ENCODE results near the gene PRKCH.
A peak's percentile ranks its signal among the peaks of the same experiment; 100 is the strongest.

The PRKCH gene

DNA sequence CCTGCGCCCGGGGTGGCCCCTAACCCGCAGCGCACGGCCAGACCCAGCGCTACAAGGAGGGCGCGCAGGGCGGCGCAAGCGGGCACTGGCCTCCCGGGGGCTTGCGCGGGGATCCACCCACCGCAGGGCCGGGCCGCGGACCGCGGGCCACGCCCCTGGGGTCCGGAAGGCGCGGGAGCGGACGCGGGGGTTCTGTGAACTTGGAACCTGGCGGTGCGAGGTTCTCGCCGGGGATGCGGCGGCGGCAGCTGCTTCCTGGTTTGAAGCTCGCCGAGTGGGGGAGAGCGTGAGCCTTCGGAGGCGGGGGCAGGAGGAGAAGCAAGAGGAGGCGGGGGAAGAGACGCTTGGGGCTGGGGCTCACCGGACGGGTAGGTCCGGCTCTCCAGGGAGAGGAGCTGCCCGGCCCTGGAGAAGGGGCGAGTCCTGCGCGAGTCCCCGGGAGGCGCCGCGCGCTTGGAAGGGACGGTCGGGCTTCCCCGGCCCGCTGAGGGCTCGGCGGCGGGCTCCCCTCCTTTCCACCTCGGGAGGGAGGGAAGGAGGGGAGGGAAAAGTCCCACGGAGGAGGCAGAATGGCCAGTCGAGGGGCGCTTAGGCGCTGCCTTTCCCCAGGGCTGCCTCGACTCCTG, at the start of gene PRKCH:
PRKCH (plus strand) TSS at position 195 of the 626 bp plus-strand sequence. CDS start 523 bp downstream, outside the sequence.
- peak; percentile 68 to 70 for DNase-seq (ENCODE audit: low read depth in 1 of 2, low spot score in 1 of 2)

DNA sequence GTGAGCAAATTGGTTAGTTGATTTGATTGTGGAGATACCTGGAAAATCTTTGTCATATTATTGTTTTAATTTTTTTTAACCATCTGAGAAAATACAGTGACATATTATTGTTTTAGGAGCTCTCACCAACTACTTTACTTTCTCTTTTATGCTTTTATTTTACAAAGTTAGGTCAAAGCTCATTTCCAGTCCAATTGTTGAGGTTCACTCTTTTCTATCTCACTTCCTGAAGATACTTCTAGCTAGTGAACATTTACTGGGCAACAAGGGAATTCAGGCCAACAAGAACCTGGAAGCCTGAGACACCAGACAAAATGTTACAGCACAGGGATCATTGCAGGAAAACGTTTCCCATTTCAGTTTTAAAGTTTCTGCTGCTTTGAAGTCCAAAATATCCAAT, 44.1 kb upstream of the PRKCH start:
- DNase-seq (ENCODE audit: low read depth in 1 of 2, low spot score in 1 of 2): no peak

DNA sequence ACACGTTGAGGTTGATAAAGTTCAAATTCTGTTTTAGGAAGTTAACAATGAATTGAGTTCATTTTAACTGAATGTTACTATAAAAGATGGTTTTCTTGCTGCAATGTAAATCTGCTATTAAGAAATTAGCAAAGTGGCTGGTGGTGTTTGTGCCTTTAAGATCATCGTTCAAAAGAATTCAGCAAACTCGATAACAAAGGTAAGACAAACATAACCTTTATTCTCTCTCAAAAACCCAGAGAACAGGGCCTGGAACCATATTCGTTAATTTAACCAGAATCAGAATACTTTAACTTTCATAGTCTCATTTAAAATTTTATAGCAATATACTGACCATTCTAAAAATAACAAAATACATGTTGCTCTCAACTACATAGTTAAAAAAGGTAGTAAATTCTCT, 43.6 kb upstream of the PRKCH start:
- DNase-seq (ENCODE audit: low read depth in 1 of 2, low spot score in 1 of 2): no peak

DNA sequence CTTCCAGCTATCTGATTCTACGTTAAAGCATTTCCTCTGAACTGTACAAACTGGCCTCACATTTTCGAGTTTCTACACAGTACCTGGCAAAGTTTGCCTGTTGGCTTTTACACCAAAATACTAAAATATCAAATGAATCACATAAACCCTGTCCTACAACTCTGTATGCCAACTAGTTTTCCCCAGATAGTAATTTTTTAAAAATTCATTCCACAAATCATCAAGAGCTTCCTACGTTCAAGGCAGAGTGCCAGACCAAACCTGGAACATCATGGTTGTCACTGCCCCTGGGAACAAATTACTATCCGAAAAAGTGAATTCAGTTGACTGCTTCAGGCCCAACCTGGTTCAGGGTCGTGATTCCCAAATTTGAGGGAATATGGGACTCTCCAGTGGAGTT, 42.3 kb upstream of the PRKCH start:
- no peak for DNase-seq (ENCODE audit: low read depth in 1 of 2, low spot score in 1 of 2)

DNA sequence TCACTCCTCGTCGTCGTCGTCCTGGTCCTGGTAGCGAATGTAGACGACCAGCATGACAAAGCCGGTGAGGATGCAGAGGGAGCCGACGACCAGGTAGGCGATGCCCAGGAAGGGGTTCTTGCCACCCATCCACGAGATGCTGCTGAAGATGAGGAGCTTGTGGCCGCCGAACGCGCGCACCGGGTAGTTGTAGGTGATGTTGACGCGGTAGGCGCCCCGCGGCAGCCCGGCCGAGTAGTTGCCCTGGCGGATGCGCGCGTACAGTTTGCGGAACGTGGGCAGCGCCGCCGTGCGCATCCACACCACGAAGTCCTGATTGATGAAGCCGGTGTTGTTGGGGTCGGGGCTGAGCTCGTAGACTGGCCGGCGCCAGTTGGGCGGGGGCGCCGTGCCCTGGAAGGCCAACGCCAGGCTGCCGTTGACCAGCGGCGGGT, 41.3 kb upstream of the PRKCH start:
- DNase-seq (ENCODE audit: low read depth in 1 of 2, low spot score in 1 of 2): peak in 1 of 2 donors; percentile 34

DNA sequence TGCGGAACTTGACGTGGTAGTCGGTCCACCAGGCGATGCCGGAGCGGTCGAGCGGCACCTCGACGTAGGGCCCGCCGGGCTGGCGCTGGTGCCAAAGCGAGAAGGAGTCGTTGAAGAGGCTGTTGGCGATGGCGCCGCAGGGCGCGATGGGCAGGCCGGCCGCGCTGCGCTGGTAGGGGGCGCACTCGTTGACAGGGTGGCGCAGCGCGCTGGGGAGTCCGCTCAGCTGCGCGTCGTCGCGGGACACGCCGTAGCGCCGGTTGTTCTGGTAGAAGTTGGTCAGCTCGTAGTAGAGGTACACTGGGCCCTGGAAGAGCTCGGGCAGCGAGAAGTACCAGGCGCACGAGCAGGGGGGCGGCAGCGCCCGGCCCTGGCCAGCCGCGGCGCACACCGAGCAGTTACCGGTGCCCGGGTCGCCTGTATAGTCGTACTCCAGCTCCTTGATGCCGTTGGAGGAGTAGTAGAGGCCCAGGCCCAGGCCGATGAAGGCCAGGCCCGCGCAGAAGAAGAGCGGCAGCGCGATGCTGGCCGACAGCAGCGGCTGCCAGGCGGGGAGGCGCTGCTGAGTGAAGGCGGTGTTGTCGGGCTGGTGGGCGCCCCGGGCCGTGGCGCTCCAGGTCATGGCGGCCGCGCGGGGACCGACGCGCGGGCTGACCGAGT, 40.7 kb upstream of the PRKCH start:
- peak; percentile 68 to 75 for DNase-seq (ENCODE audit: low read depth in 1 of 2, low spot score in 1 of 2)

DNA sequence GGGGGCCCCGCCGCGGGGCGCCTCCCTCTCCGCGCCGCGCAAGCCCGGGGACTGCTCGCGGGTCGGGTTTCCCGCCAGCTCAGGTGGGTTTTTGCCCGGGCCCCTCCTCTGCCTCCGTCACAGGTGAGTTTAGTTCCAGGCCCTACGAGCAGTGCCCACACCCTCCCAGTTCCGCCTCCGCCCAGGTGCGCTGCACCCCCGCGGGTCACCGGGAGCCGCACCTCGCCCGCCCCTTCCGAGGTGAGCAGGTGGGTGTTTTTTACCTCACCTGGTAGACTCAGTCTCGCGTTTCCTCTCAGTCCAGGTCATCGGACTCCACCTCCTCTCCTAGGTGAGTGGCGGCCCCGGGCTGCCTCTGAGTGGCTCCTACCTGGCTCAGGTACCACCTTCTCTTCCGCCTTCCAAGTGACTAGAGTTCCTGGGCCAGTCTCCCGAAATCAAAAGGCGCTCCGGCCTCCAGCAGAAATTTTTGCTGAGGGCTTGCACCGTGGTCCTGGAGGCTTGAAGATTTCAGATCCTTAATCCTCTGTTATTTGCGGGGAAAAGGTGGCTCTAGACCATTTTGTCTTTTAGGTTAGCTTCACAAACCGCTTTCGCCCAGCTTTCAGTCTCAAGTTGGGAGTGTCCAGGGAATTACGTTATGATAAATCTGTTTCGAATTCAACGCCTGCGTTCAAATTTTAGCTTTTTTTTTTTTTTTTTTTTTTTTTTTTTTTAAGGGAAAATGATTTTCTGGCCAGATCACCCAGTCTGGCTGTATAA, 40.0 kb upstream of the PRKCH start, which contains the start of gene TMEM30B:
TMEM30B (minus strand) TSS at position 153 of the 762 bp plus-strand sequence. CDS start 191 bp downstream, outside the sequence.
- DNase-seq (ENCODE audit: low read depth in 1 of 2, low spot score in 1 of 2): peak; percentile 8 to 11

DNA sequence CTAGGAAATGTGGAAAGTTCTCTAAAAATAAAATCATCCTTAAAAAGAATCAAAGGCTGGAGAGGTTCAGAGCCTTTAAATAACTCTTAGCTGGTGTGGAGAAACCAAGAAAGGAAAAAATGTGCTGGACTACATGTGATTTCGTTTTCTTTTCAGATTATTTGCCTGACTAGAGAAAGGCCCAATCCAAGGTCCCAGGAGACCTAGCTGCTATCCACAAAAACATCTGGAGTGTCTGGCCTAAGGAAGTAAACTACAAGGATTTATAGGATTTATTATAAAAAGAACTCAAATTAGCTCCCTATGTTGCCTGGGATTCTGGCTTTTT, 39.5 kb upstream of the PRKCH start:
- DNase-seq (ENCODE audit: low read depth in 1 of 2, low spot score in 1 of 2): no peak

DNA sequence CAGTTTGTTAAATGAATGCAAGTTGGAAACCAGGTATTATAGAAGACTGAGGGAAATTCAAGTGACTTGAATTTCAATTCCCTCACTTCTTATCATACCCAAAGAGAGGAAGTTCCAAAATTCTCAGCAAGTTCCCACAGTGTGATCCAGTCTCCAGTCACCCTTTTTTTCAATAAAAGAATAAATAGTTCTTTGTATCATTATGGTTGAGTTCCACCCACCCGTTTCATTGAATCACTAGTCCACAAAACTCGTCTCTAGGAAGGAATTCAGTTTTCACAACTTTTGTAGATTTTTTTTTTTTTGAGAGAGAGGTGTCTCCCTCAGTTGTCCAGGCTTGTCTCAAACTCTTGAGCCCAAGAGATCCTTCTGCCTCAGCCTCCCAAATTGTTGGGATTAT, 38.6 kb upstream of the PRKCH start:
- no peak for DNase-seq (ENCODE audit: low read depth in 1 of 2, low spot score in 1 of 2)

DNA sequence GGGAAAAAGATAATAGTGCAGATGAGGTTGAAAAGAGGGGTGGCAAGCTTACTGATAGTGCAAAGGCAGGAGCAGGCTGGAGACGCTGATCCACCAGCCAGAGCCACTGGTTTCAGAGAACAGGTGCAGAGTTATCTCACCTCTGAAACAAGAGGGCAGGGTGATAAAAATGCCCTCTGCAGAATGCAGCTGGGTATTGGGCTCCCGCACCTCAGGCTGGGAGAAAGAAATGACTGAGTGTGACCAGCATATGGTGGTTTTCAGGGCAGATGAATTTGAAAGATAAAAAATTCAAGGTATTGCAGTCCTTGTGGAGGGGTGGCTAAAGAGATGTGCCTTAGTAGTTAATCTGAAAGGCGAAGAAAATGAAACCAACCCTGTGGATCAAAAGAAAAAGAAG, 37.4 kb upstream of the PRKCH start:
- DNase-seq (ENCODE audit: low read depth in 1 of 2, low spot score in 1 of 2): no peak

DNA sequence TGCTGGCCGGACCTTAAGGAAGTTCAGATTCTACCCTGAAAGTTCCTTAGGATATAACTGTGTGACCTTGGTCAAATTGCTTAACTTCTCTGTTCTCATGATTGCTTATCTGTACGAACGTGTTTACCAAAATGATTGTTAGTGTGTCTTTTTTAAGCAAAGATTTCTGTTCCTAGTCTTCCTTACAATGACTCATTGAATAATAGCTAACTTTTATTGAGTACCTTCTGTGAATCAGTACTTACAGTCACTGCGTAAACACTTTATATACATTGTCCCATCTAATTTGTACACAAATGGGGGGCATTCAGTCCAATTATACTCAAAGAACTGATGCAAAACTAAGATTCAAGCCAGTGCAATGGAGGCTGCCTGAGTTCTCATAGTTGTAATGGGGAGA, 36.0 kb upstream of the PRKCH start:
- DNase-seq (ENCODE audit: low read depth in 1 of 2, low spot score in 1 of 2): no peak

DNA sequence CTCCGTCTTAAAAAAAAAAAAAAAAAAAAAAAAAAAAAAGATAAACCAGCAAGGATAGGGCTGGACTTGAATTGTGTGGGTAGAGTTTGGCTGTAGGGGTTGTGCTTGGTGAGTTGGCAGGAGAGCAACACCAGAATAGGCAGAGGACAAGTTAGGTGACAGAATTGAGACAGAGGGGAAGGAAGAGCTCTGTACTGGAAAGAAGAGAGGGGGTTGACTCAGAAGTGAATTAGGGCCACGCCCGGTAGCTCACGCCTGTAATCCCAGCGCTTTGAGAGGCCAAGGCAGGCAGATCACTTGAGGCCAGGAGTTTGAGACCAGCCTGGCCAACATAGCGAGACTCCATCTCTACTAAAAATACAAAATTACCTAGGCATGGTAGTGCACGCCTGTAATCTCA, 34.2 kb upstream of the PRKCH start:
- no peak for DNase-seq (ENCODE audit: low read depth in 1 of 2, low spot score in 1 of 2)

DNA sequence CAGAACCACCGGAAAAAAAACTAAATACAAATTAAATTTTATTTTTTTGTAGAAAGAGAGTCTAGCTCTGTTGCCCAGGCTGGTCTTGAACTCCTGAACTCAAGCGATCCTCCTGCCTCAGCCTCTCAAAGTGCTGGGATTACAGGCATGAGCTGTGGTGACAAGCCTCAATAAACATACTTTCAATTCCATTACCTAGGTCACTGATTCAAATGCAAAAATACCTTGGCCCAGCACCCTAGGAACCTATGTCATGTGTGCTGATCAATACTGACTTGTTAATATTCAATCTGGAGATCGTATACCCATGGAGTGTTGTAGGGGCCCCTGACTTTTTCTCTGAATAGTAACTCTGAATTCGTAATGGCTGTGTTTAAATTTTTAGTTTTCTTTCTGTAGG, 33.2 kb upstream of the PRKCH start:
- DNase-seq (ENCODE audit: low read depth in 1 of 2, low spot score in 1 of 2): no peak

DNA sequence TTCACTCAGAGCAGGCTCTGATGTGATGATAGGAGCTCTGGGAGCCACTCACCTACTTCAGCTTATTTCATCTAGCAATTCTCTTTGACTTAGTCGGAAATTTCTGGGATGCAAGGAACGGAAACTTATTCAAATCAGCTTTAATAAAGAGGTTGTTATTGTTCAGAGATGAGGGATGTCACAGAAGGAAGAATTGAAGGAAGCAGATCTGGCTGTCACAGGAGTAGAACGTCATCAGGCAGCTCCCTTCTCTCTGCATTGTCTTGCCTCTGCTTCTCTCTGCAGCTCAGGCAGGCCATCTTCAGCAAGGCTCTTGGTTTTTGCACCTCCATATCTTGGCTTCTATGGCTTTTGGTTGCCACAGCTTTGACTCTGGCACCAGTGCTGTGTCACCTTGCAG, 32.7 kb upstream of the PRKCH start:
- no peak for DNase-seq (ENCODE audit: low read depth in 1 of 2, low spot score in 1 of 2)

DNA sequence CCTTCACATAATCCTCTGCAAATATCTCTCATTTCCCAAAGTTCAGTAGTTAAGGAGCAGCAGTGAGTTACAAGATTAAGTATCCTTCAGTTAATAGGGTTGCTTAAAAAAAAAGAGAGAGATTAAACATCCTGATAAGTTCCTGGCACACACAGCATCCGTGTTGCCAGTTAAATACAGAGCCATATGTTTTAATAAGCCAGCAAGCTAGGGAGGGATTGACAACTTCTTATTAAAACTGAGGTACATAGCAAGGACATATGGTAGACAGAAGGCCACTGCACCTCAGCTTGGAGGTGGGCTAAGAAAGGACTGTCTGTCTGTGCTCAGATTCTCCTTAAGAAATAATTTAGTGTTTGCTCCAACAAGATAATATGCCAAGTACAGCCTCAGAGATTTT, 30.7 kb upstream of the PRKCH start:
- DNase-seq (ENCODE audit: low read depth in 1 of 2, low spot score in 1 of 2): no peak

DNA sequence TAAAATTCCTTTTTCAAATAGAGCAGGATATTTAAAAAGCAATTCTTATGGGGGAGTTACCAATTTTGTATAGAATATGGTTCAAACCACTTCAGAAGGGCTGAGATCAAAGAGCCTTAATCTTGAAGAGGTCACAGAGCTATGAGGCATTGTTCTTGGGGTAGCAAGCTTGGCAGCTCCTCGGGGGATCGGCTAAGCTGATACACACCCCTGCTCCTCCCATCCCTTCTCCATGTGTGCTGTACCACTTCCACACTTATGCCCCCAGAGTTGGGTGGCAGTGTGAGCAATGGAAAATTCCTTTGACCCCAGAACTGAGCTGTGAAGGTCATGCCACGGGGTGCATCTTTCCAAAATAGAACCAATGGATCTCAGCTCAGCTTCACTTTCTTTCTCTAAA, 25.2 kb upstream of the PRKCH start:
- no peak for DNase-seq (ENCODE audit: low read depth in 1 of 2, low spot score in 1 of 2)

DNA sequence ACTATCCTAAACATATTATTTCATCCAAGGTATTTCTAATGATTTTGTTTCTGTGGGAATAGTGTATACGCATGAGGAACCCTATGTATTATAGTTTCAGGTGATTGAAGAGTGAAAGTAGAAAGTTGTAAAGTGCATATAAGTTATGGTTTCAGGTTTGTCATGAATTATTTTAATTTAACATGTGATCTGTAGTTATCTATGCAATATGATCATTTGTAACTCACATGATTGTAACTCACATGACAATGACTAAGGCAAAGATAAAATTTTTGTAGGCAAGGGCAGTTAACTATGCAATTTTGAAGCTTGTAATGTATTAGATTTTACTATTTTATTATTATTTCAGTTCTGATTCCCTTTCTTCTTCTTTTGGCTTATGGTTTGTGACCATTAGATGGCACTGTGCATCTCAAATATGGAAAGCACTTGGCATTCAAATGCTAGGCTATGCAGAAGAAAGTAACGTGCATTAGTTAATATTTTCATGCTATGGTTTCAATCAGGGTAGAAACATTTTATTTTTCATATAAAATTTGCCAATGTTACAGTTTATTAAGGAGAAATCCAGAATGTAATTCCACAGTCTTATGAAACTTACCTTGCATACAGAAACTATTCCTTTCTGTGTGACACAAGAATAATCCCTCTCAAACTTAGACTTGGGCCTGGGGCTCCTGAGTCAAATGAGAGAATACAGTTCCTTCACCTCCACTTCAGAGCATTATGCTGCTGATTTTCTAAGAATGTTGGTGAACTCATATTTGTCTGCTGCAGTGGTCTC, 24.5 kb upstream of the PRKCH start:
- DNase-seq (ENCODE audit: low read depth in 1 of 2, low spot score in 1 of 2): no peak

DNA sequence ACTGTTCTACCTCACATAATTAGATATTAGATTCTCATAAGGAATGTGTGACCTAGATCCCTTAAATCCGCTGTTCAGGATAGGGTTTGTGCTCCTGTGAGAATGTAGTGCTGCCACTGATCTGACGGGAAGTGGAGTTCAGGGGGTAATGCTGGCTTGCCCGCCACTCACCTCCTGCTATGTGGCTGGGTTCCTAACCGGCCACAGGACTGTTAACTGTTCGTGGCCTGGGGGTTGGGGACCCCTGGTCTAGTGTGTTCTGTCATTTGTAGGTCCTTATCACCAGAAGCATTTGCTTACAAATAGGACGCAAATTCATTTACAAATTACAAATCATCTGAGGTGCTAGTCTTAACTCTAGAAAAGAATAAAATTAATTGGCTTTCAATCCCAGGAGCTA, 23.8 kb upstream of the PRKCH start:
- DNase-seq (ENCODE audit: low read depth in 1 of 2, low spot score in 1 of 2): no peak

DNA sequence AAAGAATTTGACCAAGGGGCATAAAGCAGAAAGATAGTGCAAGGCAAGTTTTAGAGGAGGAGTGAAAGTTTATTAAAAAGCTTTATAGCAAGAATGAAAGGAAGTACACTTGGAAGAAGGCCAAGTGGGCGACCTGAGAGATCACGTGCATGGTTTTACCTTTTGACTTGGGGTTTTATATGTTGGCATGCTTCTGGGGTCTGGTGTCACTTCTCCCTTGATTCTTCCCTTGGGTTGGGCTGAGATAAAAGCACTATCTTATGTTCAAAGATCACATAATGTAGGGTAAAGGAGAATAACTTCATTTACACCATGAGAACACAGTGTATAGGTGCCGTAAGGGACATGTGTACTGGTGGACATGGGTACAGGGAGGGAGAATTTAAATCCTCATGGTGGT, 22.6 kb upstream of the PRKCH start:
- no peak for DNase-seq (ENCODE audit: low read depth in 1 of 2, low spot score in 1 of 2)

DNA sequence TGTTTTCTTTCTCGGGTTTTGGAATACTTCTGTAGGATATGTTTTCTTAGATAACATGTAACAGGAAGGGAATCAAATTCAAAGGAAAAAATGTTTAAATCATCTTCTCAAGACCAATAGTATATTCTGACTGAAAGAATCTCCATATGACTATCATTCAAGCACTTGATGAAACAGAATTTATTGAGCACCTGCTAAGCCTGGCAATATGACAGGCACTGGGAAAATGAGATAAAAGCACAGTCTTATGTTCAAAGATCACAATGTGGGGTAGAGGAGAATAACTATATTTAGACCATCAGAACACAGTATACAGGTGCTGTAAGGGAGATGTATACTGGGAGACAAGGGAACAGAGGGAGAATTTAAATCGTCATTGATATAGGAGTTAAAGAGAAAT, 21.2 kb upstream of the PRKCH start:
- no peak for DNase-seq (ENCODE audit: low read depth in 1 of 2, low spot score in 1 of 2)

DNA sequence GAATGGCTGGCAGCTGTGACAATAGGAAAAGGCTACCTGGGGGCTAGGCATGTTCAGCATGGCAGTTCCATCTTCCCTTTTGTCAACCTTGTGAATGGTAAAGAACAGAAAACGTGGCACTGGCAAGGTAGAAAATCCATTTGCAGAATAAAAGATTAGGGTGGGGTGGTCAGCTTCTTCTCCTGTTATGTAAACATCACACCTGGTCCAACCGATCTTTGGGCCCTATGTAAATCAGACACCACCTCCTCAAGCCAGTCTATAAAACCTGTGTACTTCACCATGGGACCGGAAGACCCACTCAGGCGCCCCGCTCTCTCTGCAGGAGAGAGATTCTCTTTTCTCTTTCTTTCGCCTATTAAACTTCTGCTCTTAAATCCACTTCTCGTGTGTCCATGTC, 20.6 kb upstream of the PRKCH start:
- no peak for DNase-seq (ENCODE audit: low read depth in 1 of 2, low spot score in 1 of 2)

DNA sequence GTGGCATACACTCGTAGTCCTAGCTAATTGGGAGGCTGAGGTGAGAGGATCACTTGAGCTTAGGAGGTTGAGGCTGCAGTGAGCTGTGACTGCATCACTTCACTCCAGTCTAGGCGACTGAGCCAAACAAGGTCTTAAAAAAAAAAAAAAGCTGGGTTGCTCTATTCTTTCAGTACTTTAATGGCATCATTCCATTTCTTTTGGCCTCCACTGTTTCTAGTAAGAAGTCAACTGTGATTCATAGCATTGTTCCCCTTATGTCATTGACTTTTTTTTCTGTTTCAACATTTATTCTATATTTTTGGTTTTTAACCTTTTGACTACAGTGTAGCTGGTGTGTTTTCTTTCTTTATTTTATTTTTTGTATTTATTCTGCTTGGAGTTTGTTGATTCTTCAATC, 16.7 kb upstream of the PRKCH start:
- no peak for DNase-seq (ENCODE audit: low read depth in 1 of 2, low spot score in 1 of 2)

Measured in stimulated activated CD4-positive, alpha-beta T cell treated with anti-CD3 and anti-CD28 coated beads, Interleukin-15, amount 100 ng/mL, for 1 hour (primary cell).